Natural killer cell (primary cell): ENCODE data around the gene NFXL1. TPM values are rescaled to one million over a fixed set of nuclear protein-coding genes. Genes with fewer than 3 reads are reported as not detected.

ENCODE experiments used
- ATAC-seq, 3 donors: fragments of 150-1000 bp in 2 of 3; fragments of 200-7000 bp in 1 of 3; cut with Tn5 transposase; 1 replicate in 1 of 3; 2 replicates in 2 of 3; pipeline ENCODE4 v1.10.0; 2021; ENCODE audit warnings: mild to moderate bottlenecking in 2 of 3, moderate library complexity in 2 of 3
- DNase-seq, 2 donors: peaks; one replicate each; pipeline versions ENCODE4 v3.0.0 to v3.0.0-alpha.2; 2013 to 2021; ENCODE audit warnings: mixed read lengths in 1 of 2
- H3K27ac ChIP-seq: one replicate; pipeline ENCODE4 v1.5.1; 2013; ENCODE audit warnings: mild to moderate bottlenecking, low read length
- H3K27me3 ChIP-seq: one replicate; pipeline ENCODE4 v1.6.1; 2013; ENCODE audit warnings: low read length; ENCODE audit not compliant: control insufficient read depth, insufficient read depth
- H3K36me3 ChIP-seq: one replicate; pipeline ENCODE4 v1.6.1; 2013; ENCODE audit warnings: low read length; ENCODE audit not compliant: control insufficient read depth, insufficient read depth
- H3K4me1 ChIP-seq: one replicate; pipeline ENCODE4 v1.6.1; 2013; ENCODE audit warnings: low read length; ENCODE audit not compliant: control insufficient read depth, insufficient read depth
- H3K4me3 ChIP-seq: one replicate; pipeline ENCODE4 v1.5.1; 2013; ENCODE audit warnings: low read length
- H3K9me3 ChIP-seq: one replicate; pipeline ENCODE4 v1.6.1; 2013; ENCODE audit warnings: low read length; ENCODE audit not compliant: control insufficient read depth, insufficient read depth
- H3K27ac Mint-ChIP-seq, 2 donors: one replicate each; pipeline ENCODE4 v1.8.0; 2022; ENCODE audit warnings: mild to moderate bottlenecking in 2 of 2, mixed read lengths in 2 of 2, moderate library complexity in 1 of 2
- H3K27me3 Mint-ChIP-seq, 2 donors: one replicate each; pipeline ENCODE4 v1.8.0; 2022; ENCODE audit warnings: low read depth in 2 of 2, mixed read lengths in 2 of 2
- H3K36me3 Mint-ChIP-seq: one replicate; pipeline ENCODE4 v1.8.0; 2022; ENCODE audit warnings: mixed read lengths
- H3K4me1 Mint-ChIP-seq, 2 donors: one replicate each; pipeline ENCODE4 v1.8.0; 2022; ENCODE audit warnings: mixed read lengths in 2 of 2
- H3K4me3 Mint-ChIP-seq: one replicate; pipeline ENCODE4 v1.8.0; 2022; ENCODE audit warnings: mild to moderate bottlenecking, moderate library complexity, mixed read lengths
- H3K9me3 Mint-ChIP-seq, 2 donors: one replicate each; pipeline ENCODE4 v1.8.0; 2022; ENCODE audit warnings: mixed read lengths in 2 of 2
- WGBS: methylation state at CpG from one replicate; pipeline ENCODE4 v1.1.7; 2013; ENCODE audit warnings: missing lambda C conversion rate; ENCODE audit not compliant: insufficient coverage; 5-methylcytosine and 5-hydroxymethylcytosine counted together
- intact Hi-C: fragments of 100-400 bp; cut with micrococcal nuclease; formaldehyde crosslinking; loops from one replicate; pipeline ENCODE4 v1.14.2; 2022
- total RNA-seq, 4 donors: library from RNA; stranded (reverse); fragments of 120-200 nt in 1 of 4; gene quantifications; one replicate each; pipeline versions ENCODE4 v1.2.3 to v1.2.4, GENCODE V29; 2013 to 2022
- TF ChIP-seq, protein P1 (sequence below): fragments of 200-600 bp; IDR thresholded peaks from one replicate; pipeline ENCODE4 v1.8.0; 2022; ENCODE audit warnings: antibody characterized with exemption

The NFXL1 gene
- total RNA-seq, 3 donors from 2014 or later (not counting 1 experiment from before 2014, with no cell fraction given): 6.5 to 11.4 (median 9.9) TPM

DNA sequence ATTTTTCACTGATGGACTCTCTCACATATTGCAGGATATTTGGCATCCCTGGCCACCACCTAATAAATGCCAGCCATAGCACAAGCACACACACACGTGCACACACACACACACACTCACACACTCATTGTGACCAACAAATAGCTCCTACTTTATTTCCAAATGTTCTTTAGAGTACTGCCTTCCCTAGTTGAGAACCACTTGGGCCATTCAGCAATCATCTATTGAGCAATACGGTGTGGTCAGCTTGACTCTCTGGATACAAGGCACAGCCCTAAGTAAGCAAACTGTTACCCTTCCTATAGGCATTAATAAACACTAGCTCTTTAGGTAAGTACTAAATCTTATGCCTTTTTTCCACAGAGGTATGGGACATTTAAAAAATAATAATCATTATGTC lies 97.6 kb downstream of the NFXL1 start:
- peaks cover 6% of the 10 kb centered on the region for H3K27me3 ChIP-seq
- intact Hi-C loops: no loop called here
- H3K36me3 ChIP-seq: no peaks in the 10 kb centered on the region

GRCh38 chr4:47814618-47815295 lies 99.6 kb downstream of the NFXL1 start:
- no peaks in the 10 kb centered on the region for H3K9me3 ChIP-seq
- DNase-seq (no peak), ATAC-seq (no peak)
- no peaks in the 10 kb centered on the region for H3K4me1 ChIP-seq
- intact Hi-C loops: no loop called here
- no peak overlapping the region for H3K4me3 ChIP-seq
- H3K36me3 ChIP-seq: no peaks in the 10 kb centered on the region
- TF ChIP-seq, protein P1, sequence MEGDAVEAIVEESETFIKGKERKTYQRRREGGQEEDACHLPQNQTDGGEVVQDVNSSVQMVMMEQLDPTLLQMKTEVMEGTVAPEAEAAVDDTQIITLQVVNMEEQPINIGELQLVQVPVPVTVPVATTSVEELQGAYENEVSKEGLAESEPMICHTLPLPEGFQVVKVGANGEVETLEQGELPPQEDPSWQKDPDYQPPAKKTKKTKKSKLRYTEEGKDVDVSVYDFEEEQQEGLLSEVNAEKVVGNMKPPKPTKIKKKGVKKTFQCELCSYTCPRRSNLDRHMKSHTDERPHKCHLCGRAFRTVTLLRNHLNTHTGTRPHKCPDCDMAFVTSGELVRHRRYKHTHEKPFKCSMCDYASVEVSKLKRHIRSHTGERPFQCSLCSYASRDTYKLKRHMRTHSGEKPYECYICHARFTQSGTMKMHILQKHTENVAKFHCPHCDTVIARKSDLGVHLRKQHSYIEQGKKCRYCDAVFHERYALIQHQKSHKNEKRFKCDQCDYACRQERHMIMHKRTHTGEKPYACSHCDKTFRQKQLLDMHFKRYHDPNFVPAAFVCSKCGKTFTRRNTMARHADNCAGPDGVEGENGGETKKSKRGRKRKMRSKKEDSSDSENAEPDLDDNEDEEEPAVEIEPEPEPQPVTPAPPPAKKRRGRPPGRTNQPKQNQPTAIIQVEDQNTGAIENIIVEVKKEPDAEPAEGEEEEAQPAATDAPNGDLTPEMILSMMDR: no peak
- no peak overlapping the region for H3K27ac ChIP-seq
- H3K9me3 Mint-ChIP-seq: no peaks in the 10 kb centered on the region
- peaks cover 10% of the 10 kb centered on the region for H3K27me3 ChIP-seq
- H3K4me1 Mint-ChIP-seq: peaks cover 7% of the 10 kb centered on the region in 2 donors
- no peaks in the 10 kb centered on the region for H3K36me3 Mint-ChIP-seq
- peaks cover 17 to 28% of the 10 kb centered on the region in 2 donors for H3K27me3 Mint-ChIP-seq
- H3K27ac Mint-ChIP-seq: no peak overlapping the region
- H3K4me3 Mint-ChIP-seq: no peak overlapping the region
- no CpG with 5 or more reads among the region's 6 CpGs for WGBS

More for the DNA sequence above, 97.6 kb downstream of the NFXL1 start:
- Mint-ChIP-seq H3K27me3 (peaks cover 9 to 24% of the 10 kb centered on the region in 2 donors), H3K4me3 (no peak overlapping the region), H3K4me1 (peaks cover 7% of the 10 kb centered on the region in 2 donors), H3K9me3 (no peaks in the 10 kb centered on the region), H3K36me3 (no peaks in the 10 kb centered on the region), H3K27ac (no peak overlapping the region)
- no peak overlapping the region for H3K27ac ChIP-seq
- DNase-seq (no peak), ATAC-seq (no peak)
- no peak overlapping the region for H3K4me3 ChIP-seq
- 91% methylated on average over 2 of the region's 2 CpGs for WGBS
- no peaks in the 10 kb centered on the region for H3K4me1 ChIP-seq
- TF ChIP-seq, protein P1: no peak
- no peaks in the 10 kb centered on the region for H3K9me3 ChIP-seq

DNA sequence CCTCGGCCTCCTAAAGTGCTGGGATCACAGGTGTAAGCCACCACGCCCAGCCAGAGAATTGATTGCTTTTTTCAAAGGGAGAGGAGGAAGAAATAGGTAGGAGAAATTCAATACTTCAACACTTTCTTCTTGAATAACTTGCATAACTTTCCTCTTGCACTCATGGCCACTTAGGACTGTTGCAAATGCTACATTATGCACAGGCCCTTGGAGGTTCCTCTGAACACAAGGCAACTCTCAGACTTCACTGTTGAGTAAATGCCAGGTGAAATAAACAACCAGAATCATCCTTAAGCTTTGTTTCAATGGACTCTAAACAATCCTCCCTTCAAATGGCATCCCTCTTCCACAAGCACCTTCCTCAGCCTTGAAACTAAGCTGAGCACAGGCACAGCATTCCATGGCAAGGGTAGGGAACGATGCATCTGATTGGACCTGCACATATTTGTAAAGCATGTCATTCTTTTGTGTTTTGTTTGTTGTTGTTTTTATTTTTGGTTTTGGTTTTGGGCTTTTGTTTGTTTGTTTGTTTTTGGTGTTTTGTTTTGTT lies 104.7 kb downstream of the NFXL1 start:
- Mint-ChIP-seq H3K36me3 (no peaks in the 10 kb centered on the region), H3K9me3 (no peaks in the 10 kb centered on the region), H3K4me1 (no peaks in the 10 kb centered on the region), H3K27ac (no peak overlapping the region), H3K27me3 (peaks cover 17 to 20% of the 10 kb centered on the region in 2 donors), H3K4me3 (no peak overlapping the region)
- no peaks in the 10 kb centered on the region for H3K9me3 ChIP-seq
- no peak overlapping the region for H3K4me3 ChIP-seq
- ATAC-seq (no peak), DNase-seq (no peak)
- no peak overlapping the region for H3K27ac ChIP-seq
- intact Hi-C loops: no loop called here
- no peaks in the 10 kb centered on the region for H3K36me3 ChIP-seq
- TF ChIP-seq, protein P1: no peak
- H3K4me1 ChIP-seq: no peaks in the 10 kb centered on the region
- 93% methylated on average over 3 of the region's 3 CpGs for WGBS
- H3K27me3 ChIP-seq: peaks cover 9% of the 10 kb centered on the region
